ENCODE data around the gene PPP1R9B.

The PPP1R9B gene

GRCh38 chr17:50182783-50183420 lies 32.4 kb upstream of the PPP1R9B start:
- no peak overlapping the region for H3K4me3 ChIP-seq (replicated peaks; ENCODE audit: low read depth, low read length)
- TF ChIP-seq CTCF (IDR thresholded peaks at IDR 0.05; ENCODE audit: low read depth, low read length, missing control alignments), result no peak
- no peak for DNase-seq (ENCODE audit: extremely low read depth, low read depth)

- no peak overlapping the region for H3K4me3 ChIP-seq (replicated peaks; ENCODE audit: low read depth, low read length)
- no peak for DNase-seq (ENCODE audit: extremely low read depth, low read depth)
- peak; percentile 5 for TF ChIP-seq CTCF (IDR thresholded peaks at IDR 0.05; ENCODE audit: low read depth, low read length, missing control alignments)
These were observed 31.4 kb upstream of the PPP1R9B start for GRCh38 chr17:50181591-50182560.

GRCh38 chr17:50181144-50181543 lies 30.7 kb upstream of the PPP1R9B start:
- DNase-seq (ENCODE audit: extremely low read depth, low read depth), result no peak
- H3K4me3 ChIP-seq (replicated peaks; ENCODE audit: low read depth, low read length), result no peak overlapping the region
- TF ChIP-seq CTCF (IDR thresholded peaks at IDR 0.05; ENCODE audit: low read depth, low read length, missing control alignments), result no peak

GRCh38 chr17:50180620-50181019 lies 30.1 kb upstream of the PPP1R9B start:
- no peak for DNase-seq (ENCODE audit: extremely low read depth, low read depth)
- no peak for TF ChIP-seq CTCF (IDR thresholded peaks at IDR 0.05; ENCODE audit: low read depth, low read length, missing control alignments)

GRCh38 chr17:50180111-50180510 lies 29.6 kb upstream of the PPP1R9B start:
- no peak for TF ChIP-seq CTCF (IDR thresholded peaks at IDR 0.05; ENCODE audit: low read depth, low read length, missing control alignments)
- H3K4me3 ChIP-seq (replicated peaks; ENCODE audit: low read depth, low read length), result no peak overlapping the region

More at GRCh38 chr17:50180620-50181019, 30.1 kb upstream of the PPP1R9B start:
- no peak overlapping the region for H3K4me3 ChIP-seq (replicated peaks; ENCODE audit: low read depth, low read length)

GRCh38 chr17:50177983-50178834 lies 27.7 kb upstream of the PPP1R9B start:
- peak; percentile 59 for TF ChIP-seq CTCF (IDR thresholded peaks at IDR 0.05; ENCODE audit: low read depth, low read length, missing control alignments)
- H3K4me3 ChIP-seq (replicated peaks; ENCODE audit: low read depth, low read length), result no peak overlapping the region
- DNase-seq (ENCODE audit: extremely low read depth, low read depth), result peak; percentile 90

More at GRCh38 chr17:50180111-50180510, 29.6 kb upstream of the PPP1R9B start:
- DNase-seq (ENCODE audit: extremely low read depth, low read depth), result no peak
